ENCODE data around the gene TWIST2.

TWIST2 gene

GRCh38 chr2:238838786-238839327 lies 9.0 kb upstream of the TWIST2 start:
- no peak for DNase-seq (ENCODE audit: low read depth)

- no peak for DNase-seq (ENCODE audit: low read depth)
Observed at GRCh38 chr2:238839428-238839827, 8.5 kb upstream of the TWIST2 start.

GRCh38 chr2:238841542-238842164 lies 6.2 kb upstream of the TWIST2 start:
- no peak for DNase-seq (ENCODE audit: low read depth)

- no peak for DNase-seq (ENCODE audit: low read depth)
Observed at GRCh38 chr2:238843476-238843875, 4.4 kb upstream of the TWIST2 start.

GRCh38 chr2:238845583-238846377 lies 2.1 kb upstream of the TWIST2 start:
- no peak for DNase-seq (ENCODE audit: low read depth)

GRCh38 chr2:238846378-238846627 lies 1.6 kb upstream of the TWIST2 start:
- no peak for DNase-seq (ENCODE audit: low read depth)

- DNase-seq (ENCODE audit: low read depth) = no peak
Observed at GRCh38 chr2:238846628-238847418, 1.1 kb upstream of the TWIST2 start.

- no peak for DNase-seq (ENCODE audit: low read depth)
Observed at GRCh38 chr2:238847419-238847801, 475 bp upstream of the TWIST2 start.

GRCh38 chr2:238848691-238848975 lies 748 bp downstream of the TWIST2 start:
- DNase-seq (ENCODE audit: low read depth) = no peak

- no peak for DNase-seq (ENCODE audit: low read depth)
Observed at GRCh38 chr2:238848976-238849853, 1.3 kb downstream of the TWIST2 start.

- DNase-seq (ENCODE audit: low read depth) = no peak
Observed at GRCh38 chr2:238850091-238850490, 2.2 kb downstream of the TWIST2 start.

GRCh38 chr2:238851026-238851425 lies 3.1 kb downstream of the TWIST2 start:
- no peak for DNase-seq (ENCODE audit: low read depth)

- no peak for DNase-seq (ENCODE audit: low read depth)
Observed at GRCh38 chr2:238851761-238852160, 3.9 kb downstream of the TWIST2 start.

GRCh38 chr2:238852206-238852869 lies 4.5 kb downstream of the TWIST2 start:
- DNase-seq (ENCODE audit: low read depth) = no peak

GRCh38 chr2:238853218-238853617 lies 5.3 kb downstream of the TWIST2 start:
- no peak for DNase-seq (ENCODE audit: low read depth)

GRCh38 chr2:238853721-238854120 lies 5.8 kb downstream of the TWIST2 start:
- no peak for DNase-seq (ENCODE audit: low read depth)

GRCh38 chr2:238854246-238854645 lies 6.4 kb downstream of the TWIST2 start:
- DNase-seq (ENCODE audit: low read depth) = no peak

- DNase-seq (ENCODE audit: low read depth) = no peak
Observed at GRCh38 chr2:238854699-238855229, 6.9 kb downstream of the TWIST2 start.

GRCh38 chr2:238855299-238855698 lies 7.4 kb downstream of the TWIST2 start:
- no peak for DNase-seq (ENCODE audit: low read depth)

- DNase-seq (ENCODE audit: low read depth) = no peak
Observed at GRCh38 chr2:238855891-238856580, 8.2 kb downstream of the TWIST2 start.
